HG03103 (cell line): ENCODE data around the gene TMEM271.

ENCODE experiments used
- ATAC-seq: cut with Tn5 transposase; IDR thresholded peaks from one replicate; pipeline ENCODE4 v1.9.1; 2021; ENCODE audit warnings: low read depth; ENCODE audit not compliant: unreplicated experiment

Gene TMEM271

DNA sequence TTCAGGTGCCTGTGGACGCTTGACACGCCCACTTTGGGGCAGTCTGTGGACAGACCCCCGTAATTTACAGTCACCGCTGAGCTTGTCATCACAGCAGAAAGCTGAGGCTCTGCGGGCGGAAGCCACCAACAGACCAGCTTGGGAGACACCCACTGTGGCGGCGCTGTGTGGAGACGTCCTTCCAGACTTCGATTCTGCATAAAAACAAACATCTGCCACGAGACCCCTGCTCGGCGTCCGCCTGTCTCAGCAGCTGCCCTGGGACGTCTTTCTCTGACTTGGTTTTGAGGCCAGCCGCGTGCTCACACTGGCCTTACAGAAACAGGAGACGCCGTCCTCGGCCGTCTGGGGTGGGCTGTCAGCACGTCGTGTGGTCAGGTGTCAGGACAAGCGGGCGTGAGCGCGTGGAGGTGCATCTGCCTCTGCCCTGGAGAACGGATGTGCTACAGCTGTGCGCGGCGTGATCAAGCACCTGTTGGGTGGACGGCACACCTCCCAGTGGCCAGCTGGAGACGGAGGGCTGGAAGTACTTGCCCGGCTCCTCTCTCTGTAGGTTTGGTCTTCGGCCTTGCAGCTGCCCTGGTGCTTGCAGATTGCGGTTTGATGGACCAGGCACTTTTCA lies 39.6 kb downstream of the TMEM271 start:
- no peak for ATAC-seq

DNA sequence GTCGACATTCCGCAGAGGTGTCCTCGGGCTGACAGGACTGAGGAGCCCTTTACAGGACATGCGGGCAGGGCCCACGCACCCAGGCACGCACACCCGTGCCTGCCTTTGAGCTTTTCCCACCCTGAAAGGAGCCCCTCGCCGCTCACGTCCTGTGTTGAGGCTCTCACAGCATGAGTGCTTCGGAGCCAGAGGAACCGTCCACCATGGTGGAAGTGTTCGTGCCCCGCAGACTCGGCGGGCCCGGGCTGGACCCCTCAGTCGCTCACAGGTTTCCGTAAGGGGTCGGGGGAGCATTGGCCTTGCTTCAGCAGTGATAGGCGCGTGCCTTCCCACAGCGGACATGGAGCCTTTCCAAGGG lies 40.2 kb downstream of the TMEM271 start:
- ATAC-seq, result no peak

DNA sequence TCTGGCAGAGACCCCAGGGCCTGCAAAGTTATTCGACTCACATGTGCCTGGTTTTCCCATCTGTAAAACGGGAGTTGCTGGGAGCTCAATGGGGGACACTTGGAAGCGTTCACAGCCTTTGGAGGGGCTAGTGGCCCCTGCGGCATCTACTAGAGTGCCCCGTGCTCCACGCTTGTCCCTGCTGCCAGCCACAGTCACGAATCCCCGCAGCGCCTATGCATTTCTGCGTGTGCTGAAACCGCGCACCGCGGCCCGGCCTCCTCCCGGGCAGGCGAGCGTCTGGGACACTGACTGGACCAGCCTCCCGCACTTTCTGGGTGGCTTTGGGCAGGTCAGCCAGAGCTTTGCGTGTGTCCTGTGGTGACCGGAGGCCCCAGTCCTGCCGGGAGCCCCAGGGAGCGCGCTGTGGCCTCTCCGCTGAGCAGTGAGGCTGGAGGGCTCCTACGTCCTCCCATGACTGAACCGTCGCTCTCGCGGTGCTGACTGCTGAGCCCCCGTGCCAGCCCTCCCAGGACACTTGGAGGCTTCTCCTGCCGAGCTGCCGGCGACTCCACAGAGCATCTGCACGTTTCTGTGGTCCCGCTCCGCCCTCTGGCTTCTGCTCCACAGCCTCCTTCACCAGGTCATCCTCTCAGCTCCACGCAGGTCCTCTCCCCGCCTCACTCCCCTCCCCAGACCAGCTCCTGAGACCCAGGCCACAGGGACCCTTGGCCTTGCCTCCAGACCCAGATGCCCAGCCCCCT lies 40.7 kb downstream of the TMEM271 start:
- ATAC-seq, result no peak

DNA sequence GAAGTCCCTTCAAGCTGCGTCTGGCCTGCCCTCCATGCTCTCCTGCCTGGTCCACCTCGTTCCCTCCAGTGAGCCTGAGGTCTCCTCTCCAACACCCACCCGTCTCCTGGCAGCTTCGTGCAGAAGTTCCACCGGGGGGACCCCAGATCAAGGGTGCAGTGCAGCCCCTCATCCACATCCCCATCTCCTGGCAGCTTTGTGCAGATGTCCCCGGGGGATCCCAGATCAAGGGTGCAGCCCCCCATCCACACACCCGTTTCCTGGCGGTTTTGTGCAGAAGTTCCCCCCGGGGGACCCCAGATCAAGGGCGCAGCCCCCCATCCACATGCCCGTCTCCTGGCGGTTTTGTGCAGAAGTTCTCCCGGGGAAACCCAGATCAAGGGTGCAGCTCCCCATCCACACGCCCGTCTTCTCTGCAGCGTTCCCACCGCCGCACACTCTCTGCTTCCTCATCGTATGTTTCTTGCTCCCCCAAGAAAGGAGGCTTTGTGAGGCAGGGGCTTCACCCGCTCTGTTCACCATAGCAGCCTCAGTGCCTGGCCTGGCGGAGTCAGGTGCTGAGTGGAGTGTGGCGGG lies 41.4 kb downstream of the TMEM271 start:
- ATAC-seq, result no peak

DNA sequence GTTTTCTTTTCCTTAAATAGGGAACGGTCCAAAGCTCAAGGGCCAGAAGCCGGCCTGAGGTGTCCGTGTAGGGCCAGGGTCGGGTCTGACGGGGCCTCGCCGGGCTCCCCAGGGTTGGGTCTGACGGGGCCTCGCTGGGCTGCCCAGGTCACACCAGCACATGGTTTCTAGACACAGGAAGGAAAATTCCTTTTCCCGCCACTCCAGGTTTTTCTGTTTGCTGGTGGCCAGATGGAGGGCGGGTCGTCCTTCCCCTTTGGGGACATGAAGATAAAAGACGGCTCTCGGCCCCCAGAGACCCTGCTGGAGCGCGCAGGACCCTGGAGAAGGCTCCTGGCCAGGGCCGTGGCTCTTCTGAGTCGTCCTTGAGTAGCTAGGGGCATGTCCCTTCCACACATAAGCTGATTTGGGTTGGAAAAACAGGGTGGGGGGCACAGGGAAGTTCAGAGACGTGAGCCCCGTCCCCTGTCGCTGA lies 42.0 kb downstream of the TMEM271 start:
- ATAC-seq, result no peak

DNA sequence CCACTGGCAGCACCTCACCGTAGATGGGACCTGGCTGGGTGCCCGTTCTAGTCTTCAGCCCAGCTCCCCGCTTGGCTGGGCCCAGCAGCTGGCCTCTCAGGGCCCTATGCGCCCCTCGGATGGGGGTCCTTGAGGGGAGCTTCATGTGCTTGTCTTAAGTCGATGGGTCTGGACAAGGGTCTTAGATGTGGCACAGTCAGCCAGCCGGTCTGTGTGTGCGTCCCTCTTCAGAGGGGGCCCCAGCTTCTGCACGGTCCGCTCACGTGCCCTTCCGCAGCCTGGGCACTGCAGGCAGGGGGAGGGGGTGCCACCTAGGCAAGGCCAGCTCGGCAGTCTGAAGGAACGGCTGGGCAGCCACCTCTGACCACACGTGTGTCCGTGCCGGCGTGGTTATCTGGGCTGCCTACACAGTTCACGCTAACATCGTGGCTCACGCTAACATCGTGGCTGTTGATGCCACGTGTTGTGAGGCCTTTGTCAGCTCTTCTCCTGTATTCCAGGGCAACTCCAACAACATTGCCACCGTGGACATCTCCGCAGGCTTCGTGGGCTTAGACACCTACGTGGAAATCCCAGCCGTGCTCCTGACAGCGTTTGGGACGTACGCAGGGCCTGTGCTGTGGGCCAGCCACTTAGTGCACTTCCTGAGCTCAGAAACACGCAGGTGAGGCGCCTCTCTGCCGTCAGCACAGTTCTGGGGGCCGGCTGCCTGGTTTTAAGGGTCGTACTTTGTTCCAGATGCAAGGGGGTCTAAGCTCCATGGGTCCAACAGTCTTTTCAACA lies 42.6 kb downstream of the TMEM271 start:
- no peak for ATAC-seq

DNA sequence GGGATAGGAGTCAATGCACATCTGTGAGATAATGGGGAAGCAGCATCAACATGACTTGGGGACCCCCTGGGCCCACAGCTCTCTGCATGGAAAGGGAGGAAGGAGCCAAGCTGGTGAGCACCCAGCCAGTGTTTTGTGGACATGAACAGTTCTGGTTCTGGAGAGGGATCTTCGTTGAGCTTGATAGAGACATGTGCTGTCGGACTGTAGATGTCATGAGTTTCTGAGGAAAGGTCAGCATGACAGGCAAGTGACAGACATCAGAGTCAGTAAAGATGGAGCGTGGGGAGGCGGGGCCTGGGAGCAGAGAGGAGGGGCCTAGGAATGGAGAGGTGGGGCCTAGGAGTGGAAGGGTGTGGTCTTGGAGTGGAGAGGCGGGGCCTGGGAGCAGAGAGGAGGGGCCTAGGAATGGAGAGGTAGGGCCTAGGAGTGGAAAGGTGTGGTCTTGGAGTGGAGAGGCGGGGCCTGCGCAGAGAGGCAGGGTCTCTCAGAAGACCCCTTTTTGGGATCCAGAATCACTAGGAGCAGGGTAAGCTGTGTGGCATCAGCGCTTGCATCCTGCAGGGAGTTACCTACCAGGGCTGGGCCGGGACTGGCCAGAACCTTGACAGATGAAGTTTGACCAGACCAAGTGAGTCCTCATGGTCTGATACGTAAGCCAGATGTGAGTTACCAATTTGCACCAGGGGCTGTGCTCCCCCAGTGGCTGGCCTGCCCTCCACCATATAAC lies 43.3 kb downstream of the TMEM271 start:
- ATAC-seq, result no peak

DNA sequence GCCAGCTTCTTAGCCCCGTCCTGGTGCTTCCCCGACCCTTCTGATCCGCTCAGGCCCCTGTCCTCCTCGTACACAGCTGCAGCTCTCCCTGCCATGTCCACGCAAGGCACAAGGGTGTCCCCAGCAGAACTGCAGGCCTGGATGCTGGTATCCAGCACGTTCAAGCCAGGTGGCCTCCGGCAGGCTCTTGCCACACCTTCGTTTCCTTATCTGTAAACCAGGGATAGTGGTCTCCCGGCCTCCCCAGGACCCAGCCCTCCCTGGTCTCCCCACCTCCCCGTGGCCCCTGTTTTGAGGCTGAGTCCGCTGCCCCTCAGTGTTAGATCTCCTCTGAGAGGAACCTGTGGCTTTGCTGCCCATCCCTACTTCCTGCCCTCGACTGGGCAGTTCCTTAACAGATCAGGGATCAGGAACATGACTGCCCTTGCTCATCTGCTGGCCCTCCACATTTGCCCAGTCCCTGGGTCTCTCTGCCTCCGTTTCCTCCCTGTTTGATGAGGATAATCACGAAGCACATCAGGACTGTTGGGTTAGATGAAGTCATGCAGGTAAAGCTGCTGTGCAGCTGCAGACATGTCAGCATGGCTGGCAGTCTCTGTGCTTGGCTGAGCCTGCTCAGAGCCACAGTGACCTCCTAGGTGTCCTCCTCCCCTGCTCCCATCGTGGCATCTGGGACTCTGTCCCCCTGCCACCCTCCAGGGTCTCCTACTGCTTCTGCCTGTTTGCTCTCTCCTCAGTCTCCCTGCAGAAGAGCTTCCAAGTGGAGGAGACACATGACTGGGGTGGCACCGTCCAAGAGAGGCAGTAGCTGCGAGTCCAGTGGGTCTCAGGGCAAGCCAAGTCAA lies 44.2 kb downstream of the TMEM271 start:
- ATAC-seq, result no peak

DNA sequence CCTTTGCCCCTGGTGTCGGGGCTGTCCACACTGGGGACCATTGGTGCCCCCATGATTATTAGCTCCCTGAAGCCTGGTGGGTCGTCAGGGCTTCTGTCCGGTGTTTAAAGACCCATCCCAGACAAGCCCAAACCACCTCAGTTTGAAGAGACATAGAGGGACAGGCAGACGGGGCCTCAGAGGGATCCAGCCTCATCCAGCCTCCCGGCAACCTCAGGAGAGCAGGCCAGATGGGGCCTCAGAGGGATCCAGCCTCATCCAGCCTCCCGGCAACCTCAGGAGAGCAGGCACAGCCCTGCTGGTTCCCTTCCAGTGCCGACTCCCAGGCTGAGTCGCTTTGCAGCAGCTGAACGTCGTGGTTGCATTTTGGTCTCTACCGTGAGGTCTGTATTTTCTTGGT lies 45.0 kb downstream of the TMEM271 start:
- no peak for ATAC-seq

DNA sequence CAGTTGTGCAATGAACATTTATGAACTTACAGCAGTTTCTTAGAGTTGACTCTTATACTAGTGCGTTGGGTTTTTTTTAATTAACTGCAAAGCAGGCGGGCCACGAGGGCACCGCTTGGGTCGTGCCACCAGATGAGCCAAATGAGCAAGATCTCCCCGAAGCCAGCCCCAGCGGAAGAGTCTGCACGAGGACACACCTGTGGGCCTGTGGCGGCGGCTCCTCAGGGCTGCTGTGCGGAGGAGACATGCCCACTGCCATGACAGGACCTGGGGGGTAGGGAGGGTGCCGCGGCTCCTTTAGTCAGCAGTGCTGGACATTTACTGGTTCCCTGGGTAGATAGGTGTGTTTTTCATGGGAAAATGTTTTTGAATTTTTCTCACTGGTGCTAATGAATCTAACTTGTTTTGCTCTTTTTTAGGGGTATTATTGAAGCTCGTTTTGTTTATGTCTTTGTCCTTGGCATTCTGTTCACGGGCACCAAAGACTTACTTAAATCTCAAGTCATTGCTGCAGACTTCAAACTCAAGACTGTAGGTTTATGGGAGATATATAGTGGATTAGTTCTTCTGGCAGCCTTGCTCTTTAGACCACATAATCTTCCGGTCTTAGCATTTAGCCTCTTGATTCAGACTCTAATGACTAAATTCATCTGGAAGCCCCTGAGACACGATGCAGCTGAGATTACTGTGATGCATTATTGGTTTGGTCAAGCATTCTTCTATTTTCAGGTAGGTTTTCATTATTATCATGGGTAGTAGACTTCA lies 45.9 kb downstream of the TMEM271 start:
- ATAC-seq, result no peak

DNA sequence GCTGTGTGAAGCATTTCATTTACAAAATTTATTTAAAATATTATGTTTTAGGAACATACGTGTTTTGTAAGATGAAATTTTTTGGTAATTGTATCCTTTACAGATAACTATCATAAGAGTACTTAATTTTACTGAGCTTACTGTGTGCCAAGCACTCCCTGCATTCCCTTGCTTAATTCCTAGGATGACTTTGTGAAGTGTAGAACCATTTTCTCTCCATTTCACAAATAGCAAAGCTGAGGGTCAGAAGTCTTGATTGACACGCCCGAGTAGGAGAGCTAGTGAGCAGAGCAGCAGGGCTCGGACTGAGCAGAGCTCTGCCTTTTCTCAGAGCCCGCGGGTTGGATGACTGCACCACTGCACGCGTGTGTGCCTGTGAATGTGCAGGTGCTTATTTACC lies 46.5 kb downstream of the TMEM271 start:
- ATAC-seq, result no peak

DNA sequence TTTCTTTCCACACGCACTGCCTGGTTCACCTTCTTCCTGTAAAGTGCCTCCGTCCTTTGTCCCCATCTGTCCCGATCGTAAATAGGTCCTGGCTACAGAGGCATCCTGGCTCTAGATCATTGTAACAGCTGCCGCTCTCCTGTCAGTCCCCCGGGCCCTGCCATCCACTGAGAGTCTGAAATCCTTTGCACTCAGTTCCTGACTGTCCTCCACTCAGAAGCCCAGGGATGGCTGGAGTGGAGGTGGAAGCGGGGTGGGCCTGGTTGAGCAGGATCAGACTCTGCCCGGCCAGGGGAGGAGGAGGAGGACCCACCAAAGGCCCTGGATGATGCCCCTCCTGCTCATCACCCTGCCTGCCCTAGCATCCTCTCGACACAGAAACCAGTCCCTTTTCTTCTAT lies 47.3 kb downstream of the TMEM271 start:
- ATAC-seq, result no peak

DNA sequence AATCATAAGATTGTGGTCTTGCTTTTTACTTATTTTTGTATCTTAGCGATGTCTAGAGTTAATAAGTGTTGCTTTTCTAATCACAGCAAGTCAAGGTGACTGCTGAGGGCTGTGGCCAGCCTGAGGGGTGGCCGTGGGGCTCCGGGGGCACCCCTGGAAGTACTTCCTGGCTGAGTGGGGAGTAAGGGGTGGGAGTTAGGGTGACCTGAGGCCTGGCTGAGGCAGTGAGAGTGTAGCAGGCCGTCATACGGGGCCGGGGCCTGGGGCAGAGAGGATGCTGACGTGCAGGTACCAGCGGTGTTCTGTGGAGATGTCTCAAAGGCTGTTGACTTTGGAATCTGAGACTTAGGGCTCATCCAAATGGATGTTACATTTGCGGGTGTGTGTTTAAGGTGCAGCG lies 47.8 kb downstream of the TMEM271 start:
- ATAC-seq, result no peak

DNA sequence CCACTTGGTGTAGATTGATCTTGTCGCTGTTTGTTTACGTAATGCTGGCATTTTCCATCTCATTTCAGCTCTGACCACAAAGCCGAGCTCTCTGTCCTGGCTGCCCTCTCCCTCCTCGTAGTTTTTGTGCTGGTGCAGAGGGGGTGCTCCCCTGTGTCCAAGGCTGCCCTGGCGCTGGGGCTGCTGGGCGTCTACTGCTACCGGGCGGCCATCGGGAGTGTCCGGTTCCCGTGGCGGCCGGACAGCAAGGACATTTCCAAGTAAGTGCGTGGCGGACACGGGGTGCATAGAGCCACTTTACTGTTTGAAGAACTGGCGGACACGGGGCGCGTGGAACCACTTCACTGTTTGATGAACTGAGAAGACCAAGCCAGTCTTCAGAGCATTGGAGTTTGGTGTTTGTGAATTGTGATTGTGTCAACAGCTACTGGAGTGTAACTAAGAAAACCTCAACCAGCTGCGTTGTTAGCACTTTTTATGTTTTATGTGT lies 49.1 kb downstream of the TMEM271 start:
- no peak for ATAC-seq

DNA sequence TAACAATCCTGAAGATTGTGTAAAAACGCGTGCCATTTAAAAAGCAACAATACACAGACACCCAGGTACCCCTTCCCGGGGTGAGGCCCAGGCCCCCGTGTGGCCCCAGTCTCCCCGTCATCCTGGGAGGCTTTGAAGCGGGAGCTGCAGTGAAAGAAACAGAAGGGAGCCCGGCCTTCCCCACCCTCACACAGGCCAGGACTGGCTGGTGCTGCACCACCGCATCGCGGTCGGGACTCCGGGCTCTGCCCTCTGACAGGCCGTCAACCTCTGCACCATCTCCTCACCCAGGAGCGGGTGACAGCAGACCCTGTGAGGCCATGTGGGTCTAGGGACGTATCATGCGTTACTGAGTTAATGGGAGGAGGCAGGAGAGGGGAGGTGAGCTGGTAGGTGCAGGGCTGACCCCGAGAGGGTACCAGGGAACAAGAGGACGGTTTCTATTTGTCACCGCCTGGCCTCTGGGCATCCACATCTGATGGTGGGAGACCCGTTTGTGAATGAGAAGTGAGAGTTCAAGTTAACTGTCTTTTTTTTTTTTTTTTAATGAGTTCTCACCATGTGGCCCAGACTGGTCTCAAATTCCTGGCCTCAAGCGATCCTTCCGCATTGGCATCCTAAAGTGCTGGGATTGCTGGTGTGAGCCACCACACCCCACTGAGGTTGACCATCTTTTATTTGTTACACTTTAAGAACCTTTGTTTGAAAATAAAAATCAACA lies 49.7 kb downstream of the TMEM271 start:
- no peak for ATAC-seq

DNA sequence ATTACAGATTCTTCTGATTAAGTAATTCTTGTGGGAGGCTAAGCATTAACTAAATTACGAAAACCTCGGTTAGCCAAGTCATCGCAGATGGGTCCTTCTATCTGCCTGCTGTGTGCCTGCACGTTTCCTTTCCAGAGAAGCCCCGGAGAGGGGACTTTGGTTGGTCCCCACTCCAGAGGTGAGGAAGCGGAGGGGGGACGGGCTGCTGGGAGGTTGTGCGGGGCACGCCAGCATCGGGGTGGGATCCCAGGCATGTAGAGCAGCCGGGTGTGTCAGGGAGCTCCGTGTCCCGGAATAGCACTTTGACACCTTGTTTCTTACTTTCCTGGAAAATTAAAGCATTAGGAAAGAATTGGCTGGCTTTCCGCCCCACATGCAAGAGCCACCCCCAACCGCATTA lies 50.4 kb downstream of the TMEM271 start:
- no peak for ATAC-seq

DNA sequence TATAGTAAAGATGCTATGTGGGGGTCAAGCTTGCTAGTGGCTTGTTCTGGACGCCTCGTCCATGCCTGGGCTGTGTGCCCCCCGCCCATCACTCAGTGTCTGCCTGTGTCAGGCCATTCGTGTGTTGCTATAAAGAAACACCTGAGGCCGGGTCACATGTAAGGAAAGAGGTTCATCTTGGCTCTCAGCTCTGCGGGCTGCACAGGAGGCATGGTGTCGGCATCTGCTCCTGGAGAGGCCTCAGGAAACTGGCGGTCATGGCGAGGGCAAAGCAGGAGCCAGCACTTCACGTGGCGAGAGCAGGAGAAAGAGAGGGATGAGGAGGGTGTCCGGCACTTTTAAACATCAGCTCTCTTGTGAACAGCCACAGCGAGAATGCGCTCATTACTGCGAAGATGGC lies 51.9 kb downstream of the TMEM271 start:
- ATAC-seq, result no peak
